WTC11 (cell line): ENCODE measurements around the gene CCS. TPM values are rescaled to one million over a fixed set of nuclear protein-coding genes. Genes with fewer than 3 reads are reported as not detected.

Experiments used
- ATAC-seq: fragments of 200-7000 bp; cut with Tn5 transposase; 2 replicates; pipeline ENCODE4 v1.10.0; 2021; ENCODE audit warnings: mild to moderate bottlenecking, moderate library complexity
- CTCF ChIA-PET: fragments of 300-600 bp; sonication (Branson Sonifier 250); formaldehyde crosslinking; loops from one replicate; lab custom pipeline; 2021; ENCODE audit warnings: antibody characterized with exemption; lab: Charles Lee
- POLR2A ChIA-PET: fragments of 350-600 bp; sonication (Branson Sonifier 250); formaldehyde crosslinking; loops from one replicate; lab custom pipeline; 2021; ENCODE audit warnings: antibody characterized with exemption; lab: Charles Lee
- DNase-seq: peaks from one replicate; pipeline ENCODE4 v3.0.0; 2021; ENCODE audit warnings: low spot score
- H3K27ac Mint-ChIP-seq: 2 replicates; pipeline ENCODE4 v1.8.0; 2021; ENCODE audit warnings: mixed read lengths
- H3K27me3 Mint-ChIP-seq: 2 replicates; pipeline ENCODE4 v1.8.0; 2021; ENCODE audit warnings: low read depth, mild to moderate bottlenecking, moderate library complexity, mixed read lengths
- H3K36me3 Mint-ChIP-seq: 2 replicates; pipeline ENCODE4 v1.8.0; 2021; ENCODE audit warnings: mixed read lengths
- H3K4me1 Mint-ChIP-seq: 2 replicates; pipeline ENCODE4 v1.8.0; 2022; ENCODE audit warnings: mixed read lengths
- H3K4me3 Mint-ChIP-seq: 2 replicates; pipeline ENCODE4 v1.8.0; 2021; ENCODE audit warnings: mild to moderate bottlenecking, moderate library complexity, mixed read lengths
- H3K9me3 Mint-ChIP-seq: 2 replicates; pipeline ENCODE4 v1.8.0; 2021; ENCODE audit warnings: mixed read lengths
- AFF4 ChIP-seq: sonication (generic); formaldehyde crosslinking; IDR thresholded peaks from 2 replicates; pipeline ENCODE4 v1.8.1; 2023; ENCODE audit warnings: mild to moderate bottlenecking, missing genetic modification reagents, borderline replicate concordance
- ATF1 ChIP-seq: sonication (generic); formaldehyde crosslinking; IDR thresholded peaks from 2 replicates; pipeline ENCODE4 v1.8.1; 2023; ENCODE audit warnings: mild to moderate bottlenecking, moderate library complexity, missing genetic modification reagents
- ATF2 ChIP-seq: sonication (generic); formaldehyde crosslinking; IDR thresholded peaks from 2 replicates; pipeline ENCODE4 v1.8.1; 2022; ENCODE audit warnings: low read depth, missing genetic modification reagents, borderline replicate concordance
- CBFB ChIP-seq: sonication (generic); formaldehyde crosslinking; IDR thresholded peaks from 2 replicates; pipeline ENCODE4 v1.8.1; 2022; ENCODE audit warnings: mild to moderate bottlenecking, low read depth, missing genetic modification reagents
- CREB1 ChIP-seq: sonication (generic); formaldehyde crosslinking; IDR thresholded peaks from 2 replicates; pipeline ENCODE4 v1.8.0; 2023; ENCODE audit warnings: mild to moderate bottlenecking, missing genetic modification reagents
- MXD4 ChIP-seq: fragments of 250-450 bp; sonication (Bioruptor Pico); IDR thresholded peaks from 2 replicates; pipeline ENCODE4 v1.8.0; 2021; ENCODE audit warnings: mild to moderate bottlenecking, moderate library complexity, borderline replicate concordance
- MYBL2 ChIP-seq: sonication (generic); formaldehyde crosslinking; IDR thresholded peaks from 2 replicates; pipeline ENCODE4 v1.8.1; 2023; ENCODE audit warnings: mild to moderate bottlenecking, moderate library complexity, missing genetic modification reagents
- RELA ChIP-seq: sonication (generic); formaldehyde crosslinking; IDR thresholded peaks from 2 replicates; pipeline ENCODE4 v1.8.1; 2022; ENCODE audit warnings: missing genetic modification reagents, mild to moderate bottlenecking, borderline replicate concordance
- TEAD1 ChIP-seq: sonication (generic); formaldehyde crosslinking; IDR thresholded peaks from 2 replicates; pipeline ENCODE4 v1.8.0; 2022; ENCODE audit warnings: mild to moderate bottlenecking, missing genetic modification reagents
- ZBTB21 ChIP-seq: sonication (generic); formaldehyde crosslinking; IDR thresholded peaks from 2 replicates; pipeline ENCODE4 v1.8.1; 2023; ENCODE audit warnings: mild to moderate bottlenecking, missing genetic modification reagents, borderline replicate concordance
- ZBTB43 ChIP-seq: sonication (generic); formaldehyde crosslinking; IDR thresholded peaks from 2 replicates; pipeline ENCODE4 v1.8.1; 2023; ENCODE audit warnings: mild to moderate bottlenecking, missing genetic modification reagents
- ZNF232 ChIP-seq: sonication (generic); formaldehyde crosslinking; IDR thresholded peaks from 2 replicates; pipeline ENCODE4 v1.8.0; 2022; ENCODE audit warnings: mild to moderate bottlenecking, missing genetic modification reagents
- ZNF671 ChIP-seq: fragments of 250-450 bp; sonication (Bioruptor Pico); IDR thresholded peaks from 2 replicates; pipeline ENCODE4 v1.8.0; 2021; ENCODE audit warnings: mild to moderate bottlenecking
- total RNA-seq: library from RNA; stranded (reverse); gene quantifications from 3 replicates; pipeline ENCODE4 v1.2.3, GENCODE V29; 2021
- TF ChIP-seq, protein P1 (sequence below): sonication (generic); formaldehyde crosslinking; conservative IDR thresholded peaks from 2 replicates; pipeline ENCODE4 v1.8.1; 2022; ENCODE audit warnings: mild to moderate bottlenecking, missing genetic modification reagents
- TF ChIP-seq, protein P2 (sequence below): sonication (generic); formaldehyde crosslinking; conservative IDR thresholded peaks from 2 replicates; pipeline ENCODE4 v1.8.1; 2023; ENCODE audit warnings: mild to moderate bottlenecking, low read depth, missing genetic modification reagents, moderate library complexity
- TF ChIP-seq, protein P3 (sequence below): sonication (generic); formaldehyde crosslinking; IDR thresholded peaks from 2 replicates; pipeline ENCODE4 v1.8.0; 2022; ENCODE audit warnings: mild to moderate bottlenecking, missing genetic modification reagents
- TF ChIP-seq, protein P4 (sequence below): sonication (generic); formaldehyde crosslinking; IDR thresholded peaks from 2 replicates; pipeline ENCODE4 v1.8.1; 2022; ENCODE audit warnings: low read depth, mild to moderate bottlenecking, moderate library complexity, missing genetic modification reagents, borderline replicate concordance

CCS gene
- total RNA-seq, 1 experiment from 2014 or later: 35.9 TPM

GRCh38 chr11:66591175-66591574 is 1.8 kb upstream of the CCS start:
- CTCF ChIA-PET: interaction anchor here (0.6 kb wide), 1 partner anchor 23 kb away, joined by 4 read pairs; no protein-coding TSS in a partner anchor
- DNase-seq (no peak), ATAC-seq (no peak)
- Mint-ChIP-seq H3K36me3 (peaks cover 18% of the 10 kb centered on the region), H3K4me3 (no peak overlapping the region), H3K27me3 (peaks cover 49% of the 10 kb centered on the region), H3K27ac (no peak overlapping the region), H3K4me1 (peaks cover 11% of the 10 kb centered on the region), H3K9me3 (peaks cover 28% of the 10 kb centered on the region)
- TF ChIP-seq MXD4: no peak
- TF ChIP-seq, protein P1, sequence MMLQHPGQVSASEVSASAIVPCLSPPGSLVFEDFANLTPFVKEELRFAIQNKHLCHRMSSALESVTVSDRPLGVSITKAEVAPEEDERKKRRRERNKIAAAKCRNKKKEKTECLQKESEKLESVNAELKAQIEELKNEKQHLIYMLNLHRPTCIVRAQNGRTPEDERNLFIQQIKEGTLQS (CRISPR knock-in tag): no peak
- TF ChIP-seq, protein P2, sequence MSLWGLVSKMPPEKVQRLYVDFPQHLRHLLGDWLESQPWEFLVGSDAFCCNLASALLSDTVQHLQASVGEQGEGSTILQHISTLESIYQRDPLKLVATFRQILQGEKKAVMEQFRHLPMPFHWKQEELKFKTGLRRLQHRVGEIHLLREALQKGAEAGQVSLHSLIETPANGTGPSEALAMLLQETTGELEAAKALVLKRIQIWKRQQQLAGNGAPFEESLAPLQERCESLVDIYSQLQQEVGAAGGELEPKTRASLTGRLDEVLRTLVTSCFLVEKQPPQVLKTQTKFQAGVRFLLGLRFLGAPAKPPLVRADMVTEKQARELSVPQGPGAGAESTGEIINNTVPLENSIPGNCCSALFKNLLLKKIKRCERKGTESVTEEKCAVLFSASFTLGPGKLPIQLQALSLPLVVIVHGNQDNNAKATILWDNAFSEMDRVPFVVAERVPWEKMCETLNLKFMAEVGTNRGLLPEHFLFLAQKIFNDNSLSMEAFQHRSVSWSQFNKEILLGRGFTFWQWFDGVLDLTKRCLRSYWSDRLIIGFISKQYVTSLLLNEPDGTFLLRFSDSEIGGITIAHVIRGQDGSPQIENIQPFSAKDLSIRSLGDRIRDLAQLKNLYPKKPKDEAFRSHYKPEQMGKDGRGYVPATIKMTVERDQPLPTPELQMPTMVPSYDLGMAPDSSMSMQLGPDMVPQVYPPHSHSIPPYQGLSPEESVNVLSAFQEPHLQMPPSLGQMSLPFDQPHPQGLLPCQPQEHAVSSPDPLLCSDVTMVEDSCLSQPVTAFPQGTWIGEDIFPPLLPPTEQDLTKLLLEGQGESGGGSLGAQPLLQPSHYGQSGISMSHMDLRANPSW (CRISPR knock-in tag): no peak
- POLR2A ChIA-PET: interaction anchor here (0.7 kb wide), 1 partner anchor 47 kb away, joined by 4 read pairs; no protein-coding TSS in a partner anchor

- peaks cover 39% of the 10 kb centered on the region for H3K27me3 Mint-ChIP-seq
Measured at GRCh38 chr11:66593303-66593635, 284 bp downstream of the CCS start.

DNA sequence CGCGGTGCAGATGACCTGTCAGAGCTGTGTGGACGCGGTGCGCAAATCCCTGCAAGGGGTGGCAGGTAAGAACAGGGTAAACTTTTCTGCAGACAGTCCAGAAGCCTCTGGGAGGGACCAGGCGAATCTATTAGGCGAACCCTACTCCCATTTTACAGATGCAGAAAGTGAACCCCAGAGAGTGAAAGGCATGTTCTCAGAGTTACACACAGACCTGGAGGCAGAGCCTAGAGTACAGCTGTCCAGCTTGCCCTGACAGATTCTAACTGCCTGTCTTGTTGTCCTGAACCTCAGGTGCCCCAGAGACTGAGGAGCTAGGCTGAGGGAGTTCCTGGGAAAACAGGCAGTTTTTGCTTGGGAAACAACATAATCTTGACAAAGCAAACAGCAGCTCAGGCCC is 665 bp downstream of the CCS start:
- POLR2A ChIA-PET: interaction anchor here (0.5 kb wide), 1 partner anchor 127 kb away, joined by 3 read pairs; no protein-coding TSS in a partner anchor
- Mint-ChIP-seq H3K27me3 (peaks cover 39% of the 10 kb centered on the region), H3K9me3 (peaks cover 23% of the 10 kb centered on the region), H3K4me1 (peaks cover 11% of the 10 kb centered on the region), H3K4me3 (peak overlapping the region; percentile 97), H3K36me3 (peaks cover 15% of the 10 kb centered on the region), H3K27ac (no peak overlapping the region)
- CTCF ChIA-PET: interaction anchor here (1.7 kb wide), 1 partner anchor 84 kb away, joined by 17 read pairs; the partner anchor contains the start of gene RBM4B
- DNase-seq: no peak
- no peak for ATAC-seq
- no peak for TF ChIP-seq ZBTB43 (CRISPR knock-in tag)
- no peak for TF ChIP-seq ZNF232
- no peak for TF ChIP-seq MYBL2
- TF ChIP-seq ZNF671 (CRISPR knock-in tag): no peak
- TF ChIP-seq ZBTB21 (CRISPR knock-in tag): no peak
- TF ChIP-seq RELA: no peak
- TF ChIP-seq AFF4 (CRISPR knock-in tag): no peak

More at GRCh38 chr11:66593303-66593635, 284 bp downstream of the CCS start:
- Mint-ChIP-seq H3K27ac (peak overlapping the region; percentile 99), H3K36me3 (peaks cover 15% of the 10 kb centered on the region), H3K9me3 (peaks cover 23% of the 10 kb centered on the region), H3K4me3 (peak overlapping the region; percentile 97), H3K4me1 (peaks cover 11% of the 10 kb centered on the region)
- ATAC-seq (no peak; the same call in 1 of the 2 replicates), DNase-seq (no peak)
- CTCF ChIA-PET: interaction anchor here (0.8 to 1.8 kb wide), 16 partner anchors 10 to 322 kb away, joined by 3 to 23 read pairs (median 6); partner anchors contain the start of genes ACTN3, CTSF, DPP3 and RBM4
- POLR2A ChIA-PET: interaction anchor here (0.5 to 1.5 kb wide), 4 partner anchors 45 to 127 kb away, joined by 3 to 11 read pairs (median 8); partner anchors contain the start of genes ACTN3, RBM4, RBM4B and ZDHHC24
- TF ChIP-seq TEAD1 (CRISPR knock-in tag) (no peak; the same call in 1 of the 2 replicates), CBFB (CRISPR knock-in tag) (0 out of 2 replicates have a peak, but pooled peaks have one; percentile 21), ATF1 (CRISPR knock-in tag) (no peak), ZNF232 (no peak), ATF2 (CRISPR knock-in tag) (no peak), CREB1 (peak; percentile 20; the same call in 1 of the 2 replicates)
- TF ChIP-seq, protein P3, sequence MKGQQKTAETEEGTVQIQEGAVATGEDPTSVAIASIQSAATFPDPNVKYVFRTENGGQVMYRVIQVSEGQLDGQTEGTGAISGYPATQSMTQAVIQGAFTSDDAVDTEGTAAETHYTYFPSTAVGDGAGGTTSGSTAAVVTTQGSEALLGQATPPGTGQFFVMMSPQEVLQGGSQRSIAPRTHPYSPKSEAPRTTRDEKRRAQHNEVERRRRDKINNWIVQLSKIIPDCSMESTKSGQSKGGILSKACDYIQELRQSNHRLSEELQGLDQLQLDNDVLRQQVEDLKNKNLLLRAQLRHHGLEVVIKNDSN: peak; percentile 4; the same call in 1 of the 2 replicates
- TF ChIP-seq, protein P4, sequence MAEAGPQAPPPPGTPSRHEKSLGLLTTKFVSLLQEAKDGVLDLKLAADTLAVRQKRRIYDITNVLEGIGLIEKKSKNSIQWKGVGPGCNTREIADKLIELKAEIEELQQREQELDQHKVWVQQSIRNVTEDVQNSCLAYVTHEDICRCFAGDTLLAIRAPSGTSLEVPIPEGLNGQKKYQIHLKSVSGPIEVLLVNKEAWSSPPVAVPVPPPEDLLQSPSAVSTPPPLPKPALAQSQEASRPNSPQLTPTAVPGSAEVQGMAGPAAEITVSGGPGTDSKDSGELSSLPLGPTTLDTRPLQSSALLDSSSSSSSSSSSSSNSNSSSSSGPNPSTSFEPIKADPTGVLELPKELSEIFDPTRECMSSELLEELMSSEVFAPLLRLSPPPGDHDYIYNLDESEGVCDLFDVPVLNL: no peak
